Caco-2 (cell line): ENCODE measurements around the gene PNMT. TPM values are rescaled to one million over a fixed set of nuclear protein-coding genes. Genes with fewer than 3 reads are reported as not detected.

Experiments
- BruUV-seq: library from RNA; stranded (reverse); fragments of 400-500 nt; replicated peaks from 2 replicates; lab custom pipeline; 2021; lab: Mats Ljungman, UMichigan
- CTCF ChIA-PET: fragments of 300-600 bp; sonication (Branson Sonifier 250); formaldehyde crosslinking; loops from one replicate; lab custom pipeline; 2022; ENCODE audit warnings: antibody characterized with exemption; lab: Charles Lee
- POLR2A ChIA-PET: fragments of 300-600 bp; sonication (Branson Sonifier 250); formaldehyde crosslinking; loops from one replicate; lab custom pipeline; 2022; ENCODE audit warnings: antibody characterized with exemption; lab: Charles Lee
- DNase-seq, 2 experiments: peaks; one replicate each; pipeline versions ENCODE4 v3.0.0 to v3.0.0-alpha.2; 2020 to 2022
- H3K27me3 ChIP-seq: replicated peaks from 2 replicates; pipeline ENCODE4 v1.6.0; 2011; ENCODE audit warnings: low read length; ENCODE audit not compliant: control insufficient read depth, insufficient read depth
- H3K36me3 ChIP-seq: 2 replicates; pipeline ENCODE4 v1.5.1; 2011; ENCODE audit warnings: low read length; ENCODE audit not compliant: control insufficient read depth, insufficient read depth
- H3K4me1 ChIP-seq: fragments of 250-450 bp; sonication (Bioruptor Pico); 2 replicates; pipeline ENCODE4 v1.5.1; 2020; ENCODE audit warnings: mild to moderate bottlenecking
- H3K4me3 ChIP-seq: 2 replicates; pipeline ENCODE4 v1.5.1; 2011; ENCODE audit warnings: low read depth, mild to moderate bottlenecking, control low read depth, low read length
- H3K9me3 ChIP-seq: fragments of 250-450 bp; sonication (Bioruptor Pico); 2 replicates; pipeline ENCODE4 v1.5.1; 2020; ENCODE audit warnings: mild to moderate bottlenecking, moderate library complexity
- H3K27ac Mint-ChIP-seq: one replicate; pipeline ENCODE4 v1.8.0; 2022; ENCODE audit warnings: mixed read lengths; ENCODE audit not compliant: unreplicated experiment
- H3K27me3 Mint-ChIP-seq: one replicate; pipeline ENCODE4 v1.8.0; 2022; ENCODE audit warnings: mixed read lengths; ENCODE audit not compliant: insufficient read depth, unreplicated experiment
- H3K36me3 Mint-ChIP-seq: one replicate; pipeline ENCODE4 v1.8.0; 2022; ENCODE audit warnings: mild to moderate bottlenecking, mixed read lengths; ENCODE audit not compliant: insufficient read depth, unreplicated experiment
- H3K4me1 Mint-ChIP-seq: one replicate; pipeline ENCODE4 v1.8.0; 2022; ENCODE audit warnings: low read depth, mixed read lengths; ENCODE audit not compliant: unreplicated experiment
- H3K4me3 Mint-ChIP-seq: one replicate; pipeline ENCODE4 v1.8.0; 2022; ENCODE audit warnings: mild to moderate bottlenecking, moderate library complexity, mixed read lengths; ENCODE audit not compliant: unreplicated experiment
- H3K9me3 Mint-ChIP-seq: one replicate; pipeline ENCODE4 v1.8.0; 2022; ENCODE audit warnings: mixed read lengths; ENCODE audit not compliant: unreplicated experiment
- intact Hi-C: fragments of 100-400 bp; cut with micrococcal nuclease; formaldehyde crosslinking; loops from one replicate; pipeline ENCODE4 v1.10.0; 2022; ENCODE audit not compliant: unreplicated experiment
- total RNA-seq: library from RNA; stranded (reverse); gene quantifications from 2 replicates; pipeline ENCODE4 v1.2.3, GENCODE V29; 2022
- TF ChIP-seq, protein P1 (sequence below), 2 experiments: fragments of 200-600 bp in 1 of 2; IDR thresholded peaks; 1 replicate in 1 of 2; 2 replicates in 1 of 2; pipeline versions ENCODE4 v1.5.1 to v1.8.0; 2011 to 2022; ENCODE audit warnings: antibody characterized with exemption in 1 of 2, control low read depth in 1 of 2, inconsistent platforms in 1 of 2, low read depth in 1 of 2, low read length in 1 of 2, mild to moderate bottlenecking in 1 of 2, moderate library complexity in 1 of 2; ENCODE audit not compliant: insufficient read depth in 1 of 2, severe bottlenecking in 1 of 2, unreplicated experiment in 1 of 2

Gene PNMT
- total RNA-seq, 1 experiment from 2014 or later = not detected

DNA sequence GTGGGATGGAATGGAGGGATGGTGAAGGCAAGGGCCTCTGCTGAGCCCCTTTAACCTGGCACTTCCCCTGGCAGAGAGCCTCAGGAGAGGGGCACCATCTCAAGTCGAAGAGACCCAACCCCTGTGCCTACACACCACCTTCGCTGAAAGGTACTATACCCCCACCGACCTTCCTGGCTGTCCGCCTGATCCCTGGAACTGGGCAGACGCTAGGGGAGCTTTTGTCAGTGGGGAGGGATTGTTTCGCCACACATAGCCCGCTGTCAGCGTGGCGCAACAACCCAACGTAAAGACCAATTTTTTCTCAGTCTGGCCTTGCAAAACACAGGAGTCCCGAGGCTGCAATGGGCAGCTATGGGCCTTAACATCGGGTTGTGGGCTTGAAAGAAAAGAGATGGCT is 38.4 kb upstream of the PNMT start:
- DNase-seq = no peak
- no peaks in the 10 kb centered on the region for H3K36me3 ChIP-seq
- CTCF ChIA-PET = interaction anchor here (3.5 kb wide), 1 partner anchor 9 kb away, joined by 27 read pairs; no protein-coding TSS in a partner anchor
- POLR2A ChIA-PET = no interaction called here
- H3K4me1 Mint-ChIP-seq = peaks cover 12% of the 10 kb centered on the region
- no peak overlapping the region for H3K27ac Mint-ChIP-seq
- H3K36me3 Mint-ChIP-seq = no peaks in the 10 kb centered on the region
- H3K4me3 Mint-ChIP-seq = no peak overlapping the region
- TF ChIP-seq, protein P1, sequence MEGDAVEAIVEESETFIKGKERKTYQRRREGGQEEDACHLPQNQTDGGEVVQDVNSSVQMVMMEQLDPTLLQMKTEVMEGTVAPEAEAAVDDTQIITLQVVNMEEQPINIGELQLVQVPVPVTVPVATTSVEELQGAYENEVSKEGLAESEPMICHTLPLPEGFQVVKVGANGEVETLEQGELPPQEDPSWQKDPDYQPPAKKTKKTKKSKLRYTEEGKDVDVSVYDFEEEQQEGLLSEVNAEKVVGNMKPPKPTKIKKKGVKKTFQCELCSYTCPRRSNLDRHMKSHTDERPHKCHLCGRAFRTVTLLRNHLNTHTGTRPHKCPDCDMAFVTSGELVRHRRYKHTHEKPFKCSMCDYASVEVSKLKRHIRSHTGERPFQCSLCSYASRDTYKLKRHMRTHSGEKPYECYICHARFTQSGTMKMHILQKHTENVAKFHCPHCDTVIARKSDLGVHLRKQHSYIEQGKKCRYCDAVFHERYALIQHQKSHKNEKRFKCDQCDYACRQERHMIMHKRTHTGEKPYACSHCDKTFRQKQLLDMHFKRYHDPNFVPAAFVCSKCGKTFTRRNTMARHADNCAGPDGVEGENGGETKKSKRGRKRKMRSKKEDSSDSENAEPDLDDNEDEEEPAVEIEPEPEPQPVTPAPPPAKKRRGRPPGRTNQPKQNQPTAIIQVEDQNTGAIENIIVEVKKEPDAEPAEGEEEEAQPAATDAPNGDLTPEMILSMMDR (IDR thresholded peaks at IDR 0.05; ENCODE audit: insufficient read depth in 1 of 2, low read depth in 1 of 2, low read length in 1 of 2, severe bottlenecking in 1 of 2, unreplicated experiment in 1 of 2) = no peak
- H3K27me3 Mint-ChIP-seq = peaks cover 4% of the 10 kb centered on the region
- no peak overlapping the region for H3K4me3 ChIP-seq
- no TSS peak for BruUV-seq
- no peaks in the 10 kb centered on the region for H3K4me1 ChIP-seq
- no peaks in the 10 kb centered on the region for H3K9me3 Mint-ChIP-seq
- H3K27me3 ChIP-seq = no peaks in the 10 kb centered on the region
- H3K9me3 ChIP-seq = no peaks in the 10 kb centered on the region
- intact Hi-C loops = no loop called here

DNA sequence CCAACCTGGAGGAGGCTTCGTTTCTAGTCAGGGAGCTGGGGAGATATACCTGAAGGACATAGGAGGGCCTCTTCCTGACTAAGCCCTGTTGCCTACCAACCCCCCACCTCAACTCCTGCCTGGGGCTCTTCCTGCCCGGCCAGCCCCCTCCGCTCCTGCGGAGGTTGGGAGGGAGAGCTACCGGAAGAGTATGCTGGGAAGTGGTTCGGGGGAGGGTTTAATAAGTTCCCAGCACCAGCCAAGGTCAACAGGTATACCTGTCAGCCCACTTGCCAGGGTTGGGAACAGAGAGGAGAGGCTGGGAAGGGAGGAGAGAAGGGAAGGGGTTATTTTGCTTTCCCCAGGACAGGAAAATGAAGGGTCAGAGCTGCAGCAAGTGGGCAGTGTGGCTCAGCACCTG is 36.9 kb upstream of the PNMT start:
- intact Hi-C loops = no loop called here
- Mint-ChIP-seq H3K36me3 (no peaks in the 10 kb centered on the region), H3K9me3 (no peaks in the 10 kb centered on the region), H3K4me1 (peaks cover 12% of the 10 kb centered on the region), H3K27ac (no peak overlapping the region), H3K27me3 (peaks cover under 1% of the 10 kb centered on the region), H3K4me3 (no peak overlapping the region)
- no peaks in the 10 kb centered on the region for H3K36me3 ChIP-seq
- no peak overlapping the region for H3K4me3 ChIP-seq
- ChIA-PET POLR2A (no interaction called here), CTCF (interaction anchor here (0.6 to 3.5 kb wide), 5 partner anchors 8 to 89 kb away, joined by 3 to 27 read pairs (median 4); partner anchors contain the start of gene PNMT)
- DNase-seq = no peak
- peaks cover 2% of the 10 kb centered on the region for H3K4me1 ChIP-seq
- BruUV-seq = no TSS peak
- no peaks in the 10 kb centered on the region for H3K27me3 ChIP-seq
- TF ChIP-seq, protein P1 (IDR thresholded peaks at IDR 0.05; ENCODE audit: insufficient read depth in 1 of 2, low read depth in 1 of 2, low read length in 1 of 2, severe bottlenecking in 1 of 2, unreplicated experiment in 1 of 2) = no peak
- H3K9me3 ChIP-seq = no peaks in the 10 kb centered on the region

DNA sequence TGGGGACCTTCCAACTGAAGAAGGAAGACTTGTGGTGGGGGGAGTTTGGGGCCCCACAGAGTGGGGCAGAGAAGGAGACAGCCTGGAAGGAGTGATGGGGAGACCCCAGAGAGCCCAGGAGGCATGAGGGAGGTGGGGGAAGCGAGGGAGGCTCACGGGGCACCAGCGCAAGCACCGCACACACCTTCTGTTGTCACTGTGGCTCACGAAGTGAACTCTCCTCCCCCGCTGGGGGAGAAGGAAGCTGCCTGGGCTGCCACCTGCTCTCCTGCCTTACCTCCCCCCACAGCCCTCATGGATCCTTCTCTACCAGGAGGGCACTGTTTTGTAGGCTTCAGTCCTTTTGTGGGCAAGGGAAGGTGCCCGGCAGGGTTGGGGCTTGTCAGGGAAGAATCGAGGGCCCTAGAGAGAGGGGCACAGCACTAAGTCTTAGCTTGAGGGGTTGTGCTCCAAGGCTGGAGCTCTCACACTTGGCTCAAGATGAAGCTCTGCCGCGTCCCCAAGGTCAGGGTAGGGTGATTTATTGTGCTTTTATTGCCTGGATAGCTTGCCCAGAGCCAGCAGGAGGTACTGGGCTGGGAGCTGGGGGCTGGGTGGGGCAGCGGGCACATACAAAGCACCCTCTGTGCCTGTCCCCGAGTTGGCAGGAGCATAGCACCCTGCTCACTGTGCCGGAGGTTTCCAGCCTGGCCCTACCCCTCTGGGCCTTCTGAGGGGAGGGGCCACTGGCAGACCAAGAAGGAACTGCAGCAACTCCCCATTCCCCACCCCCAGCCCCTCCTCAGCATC is 35.9 kb upstream of the PNMT start:
- Histone ChIP-seq H3K4me1 (peaks cover 5% of the 10 kb centered on the region), H3K36me3 (no peaks in the 10 kb centered on the region), H3K27me3 (no peaks in the 10 kb centered on the region), H3K9me3 (no peaks in the 10 kb centered on the region), H3K4me3 (no peak overlapping the region)
- no peaks in the 10 kb centered on the region for H3K36me3 Mint-ChIP-seq
- peaks cover 12% of the 10 kb centered on the region for H3K4me1 Mint-ChIP-seq
- H3K27ac Mint-ChIP-seq = no peak overlapping the region
- intact Hi-C loops = no loop called here
- no peaks in the 10 kb centered on the region for H3K9me3 Mint-ChIP-seq
- ChIA-PET CTCF (interaction anchor here (1.0 to 3.5 kb wide), 4 partner anchors 9 to 36 kb away, joined by 3 to 27 read pairs (median 4); partner anchors contain the start of gene PNMT), POLR2A (no interaction called here)
- BruUV-seq = no TSS peak
- TF ChIP-seq, protein P1 (IDR thresholded peaks at IDR 0.05; ENCODE audit: insufficient read depth in 1 of 2, low read depth in 1 of 2, low read length in 1 of 2, severe bottlenecking in 1 of 2, unreplicated experiment in 1 of 2) = no peak
- no peak for DNase-seq
- H3K27me3 Mint-ChIP-seq = no peaks in the 10 kb centered on the region
- H3K4me3 Mint-ChIP-seq = no peak overlapping the region
